Measurements from ENCODE around the gene GRIA4.

The GRIA4 gene

GRCh38 chr11:105824457-105825013 is 214.7 kb downstream of the GRIA4 start:
- Histone ChIP-seq H3K9ac (ENCODE audit: low read length) (no peak overlapping the region), H3K27me3 (ENCODE audit: control insufficient read depth, insufficient read depth, low read length) (no peaks in the 10 kb centered on the region), H3K36me3 (ENCODE audit: control insufficient read depth, insufficient read depth, low read length) (no peaks in the 10 kb centered on the region), H3K9me3 (ENCODE audit: control insufficient read depth, insufficient read depth, low read depth, low read length) (no peaks in the 10 kb centered on the region), H3K27ac (ENCODE audit: low read depth, low read length) (no peak overlapping the region), H3K4me1 (ENCODE audit: control insufficient read depth, insufficient read depth, low read length) (peaks cover 16% of the 10 kb centered on the region), H3K4me3 (ENCODE audit: low read depth, low read length) (no peak overlapping the region)

GRCh38 chr11:105825141-105825540 is 215.3 kb downstream of the GRIA4 start:
- Histone ChIP-seq H3K36me3 (ENCODE audit: control insufficient read depth, insufficient read depth, low read length) (no peaks in the 10 kb centered on the region), H3K4me1 (ENCODE audit: control insufficient read depth, insufficient read depth, low read length) (peaks cover 16% of the 10 kb centered on the region), H3K27me3 (ENCODE audit: control insufficient read depth, insufficient read depth, low read length) (no peaks in the 10 kb centered on the region), H3K27ac (ENCODE audit: low read depth, low read length) (no peak overlapping the region), H3K9me3 (ENCODE audit: control insufficient read depth, insufficient read depth, low read depth, low read length) (no peaks in the 10 kb centered on the region), H3K9ac (ENCODE audit: low read length) (no peak overlapping the region), H3K4me3 (ENCODE audit: low read depth, low read length) (no peak overlapping the region)

- Histone ChIP-seq H3K4me1 (ENCODE audit: control insufficient read depth, insufficient read depth, low read length) (no peaks in the 10 kb centered on the region; the same call in 1 of the 2 replicates), H3K27ac (ENCODE audit: low read depth, low read length) (no peak overlapping the region)
Measured at GRCh38 chr11:105827906-105828305, 218.0 kb downstream of the GRIA4 start.

GRCh38 chr11:105829084-105829483 is 219.2 kb downstream of the GRIA4 start:
- Histone ChIP-seq H3K9ac (ENCODE audit: low read length) (no peak overlapping the region), H3K27ac (ENCODE audit: low read depth, low read length) (no peak overlapping the region), H3K4me3 (ENCODE audit: low read depth, low read length) (no peak overlapping the region), H3K36me3 (ENCODE audit: control insufficient read depth, insufficient read depth, low read length) (no peaks in the 10 kb centered on the region), H3K27me3 (ENCODE audit: control insufficient read depth, insufficient read depth, low read length) (no peaks in the 10 kb centered on the region), H3K9me3 (ENCODE audit: control insufficient read depth, insufficient read depth, low read depth, low read length) (no peaks in the 10 kb centered on the region), H3K4me1 (ENCODE audit: control insufficient read depth, insufficient read depth, low read length) (no peaks in the 10 kb centered on the region; the same call in 1 of the 2 replicates)

More at GRCh38 chr11:105827906-105828305, 218.0 kb downstream of the GRIA4 start:
- no peaks in the 10 kb centered on the region for H3K9me3 ChIP-seq (ENCODE audit: control insufficient read depth, insufficient read depth, low read depth, low read length)
- H3K27me3 ChIP-seq (ENCODE audit: control insufficient read depth, insufficient read depth, low read length) = no peaks in the 10 kb centered on the region
- no peak overlapping the region for H3K9ac ChIP-seq (ENCODE audit: low read length)
- H3K36me3 ChIP-seq (ENCODE audit: control insufficient read depth, insufficient read depth, low read length) = no peaks in the 10 kb centered on the region
- H3K4me3 ChIP-seq (ENCODE audit: low read depth, low read length) = no peak overlapping the region

- Histone ChIP-seq H3K9ac (ENCODE audit: low read length) (no peak overlapping the region), H3K36me3 (ENCODE audit: control insufficient read depth, insufficient read depth, low read length) (no peaks in the 10 kb centered on the region), H3K4me3 (ENCODE audit: low read depth, low read length) (no peak overlapping the region), H3K4me1 (ENCODE audit: control insufficient read depth, insufficient read depth, low read length) (no peaks in the 10 kb centered on the region; the same call in 1 of the 2 replicates), H3K27ac (ENCODE audit: low read depth, low read length) (no peak overlapping the region), H3K27me3 (ENCODE audit: control insufficient read depth, insufficient read depth, low read length) (no peaks in the 10 kb centered on the region), H3K9me3 (ENCODE audit: control insufficient read depth, insufficient read depth, low read depth, low read length) (no peaks in the 10 kb centered on the region)
Measured at GRCh38 chr11:105834461-105834860, 224.6 kb downstream of the GRIA4 start.

- H3K27ac ChIP-seq (ENCODE audit: low read depth, low read length) = no peak overlapping the region
- H3K9ac ChIP-seq (ENCODE audit: low read length) = no peak overlapping the region
- no peaks in the 10 kb centered on the region for H3K9me3 ChIP-seq (ENCODE audit: control insufficient read depth, insufficient read depth, low read depth, low read length)
- H3K36me3 ChIP-seq (ENCODE audit: control insufficient read depth, insufficient read depth, low read length) = no peaks in the 10 kb centered on the region
- H3K4me3 ChIP-seq (ENCODE audit: low read depth, low read length) = no peak overlapping the region
- H3K4me1 ChIP-seq (ENCODE audit: control insufficient read depth, insufficient read depth, low read length) = no peaks in the 10 kb centered on the region
- H3K27me3 ChIP-seq (ENCODE audit: control insufficient read depth, insufficient read depth, low read length) = no peaks in the 10 kb centered on the region
Measured at GRCh38 chr11:105838668-105839384, 229.0 kb downstream of the GRIA4 start.

GRCh38 chr11:105840391-105840790 is 230.5 kb downstream of the GRIA4 start:
- H3K27ac ChIP-seq (ENCODE audit: low read depth, low read length) = no peak overlapping the region
- no peaks in the 10 kb centered on the region for H3K27me3 ChIP-seq (ENCODE audit: control insufficient read depth, insufficient read depth, low read length)
- H3K36me3 ChIP-seq (ENCODE audit: control insufficient read depth, insufficient read depth, low read length) = no peaks in the 10 kb centered on the region

GRCh38 chr11:105852403-105852802 is 242.5 kb downstream of the GRIA4 start:
- no peak overlapping the region for H3K4me3 ChIP-seq (ENCODE audit: low read depth, low read length)
- H3K9me3 ChIP-seq (ENCODE audit: control insufficient read depth, insufficient read depth, low read depth, low read length) = no peaks in the 10 kb centered on the region
- H3K27me3 ChIP-seq (ENCODE audit: control insufficient read depth, insufficient read depth, low read length) = no peaks in the 10 kb centered on the region
- H3K27ac ChIP-seq (ENCODE audit: low read depth, low read length) = no peak overlapping the region
- no peaks in the 10 kb centered on the region for H3K36me3 ChIP-seq (ENCODE audit: control insufficient read depth, insufficient read depth, low read length)
- no peak overlapping the region for H3K9ac ChIP-seq (ENCODE audit: low read length)
- H3K4me1 ChIP-seq (ENCODE audit: control insufficient read depth, insufficient read depth, low read length) = no peaks in the 10 kb centered on the region

More at GRCh38 chr11:105840391-105840790, 230.5 kb downstream of the GRIA4 start:
- no peak overlapping the region for H3K9ac ChIP-seq (ENCODE audit: low read length)
- H3K9me3 ChIP-seq (ENCODE audit: control insufficient read depth, insufficient read depth, low read depth, low read length) = no peaks in the 10 kb centered on the region
- H3K4me1 ChIP-seq (ENCODE audit: control insufficient read depth, insufficient read depth, low read length) = no peaks in the 10 kb centered on the region
- H3K4me3 ChIP-seq (ENCODE audit: low read depth, low read length) = no peak overlapping the region

- Histone ChIP-seq H3K36me3 (ENCODE audit: control insufficient read depth, insufficient read depth, low read length) (no peaks in the 10 kb centered on the region), H3K4me3 (ENCODE audit: low read depth, low read length) (no peak overlapping the region), H3K27ac (ENCODE audit: low read depth, low read length) (no peak overlapping the region), H3K9me3 (ENCODE audit: control insufficient read depth, insufficient read depth, low read depth, low read length) (no peaks in the 10 kb centered on the region), H3K4me1 (ENCODE audit: control insufficient read depth, insufficient read depth, low read length) (no peaks in the 10 kb centered on the region), H3K9ac (ENCODE audit: low read length) (no peak overlapping the region), H3K27me3 (ENCODE audit: control insufficient read depth, insufficient read depth, low read length) (no peaks in the 10 kb centered on the region)
Measured at GRCh38 chr11:105854269-105854668, 244.4 kb downstream of the GRIA4 start.

- Histone ChIP-seq H3K27ac (ENCODE audit: low read depth, low read length) (no peak overlapping the region), H3K4me3 (ENCODE audit: low read depth, low read length) (no peak overlapping the region), H3K27me3 (ENCODE audit: control insufficient read depth, insufficient read depth, low read length) (no peaks in the 10 kb centered on the region), H3K36me3 (ENCODE audit: control insufficient read depth, insufficient read depth, low read length) (no peaks in the 10 kb centered on the region), H3K9me3 (ENCODE audit: control insufficient read depth, insufficient read depth, low read depth, low read length) (no peaks in the 10 kb centered on the region), H3K4me1 (ENCODE audit: control insufficient read depth, insufficient read depth, low read length) (no peaks in the 10 kb centered on the region), H3K9ac (ENCODE audit: low read length) (no peak overlapping the region)
Measured at GRCh38 chr11:105856954-105857353, 247.1 kb downstream of the GRIA4 start.

- Histone ChIP-seq H3K27ac (ENCODE audit: low read depth, low read length) (no peak overlapping the region), H3K9me3 (ENCODE audit: control insufficient read depth, insufficient read depth, low read depth, low read length) (no peaks in the 10 kb centered on the region), H3K4me1 (ENCODE audit: control insufficient read depth, insufficient read depth, low read length) (no peaks in the 10 kb centered on the region), H3K36me3 (ENCODE audit: control insufficient read depth, insufficient read depth, low read length) (no peaks in the 10 kb centered on the region), H3K27me3 (ENCODE audit: control insufficient read depth, insufficient read depth, low read length) (no peaks in the 10 kb centered on the region), H3K4me3 (ENCODE audit: low read depth, low read length) (no peak overlapping the region), H3K9ac (ENCODE audit: low read length) (no peak overlapping the region)
Measured at GRCh38 chr11:105857728-105858127, 247.9 kb downstream of the GRIA4 start.

Data from HUES6 (cell line).